ENCODE data around the gene COA7. TPM values are rescaled to one million over a fixed set of nuclear protein-coding genes. Genes with fewer than 3 reads are reported as not detected.

The COA7 gene
- polyA plus RNA-seq, 10 donors = 14.4 to 20.9 (median 17.2) TPM

DNA sequence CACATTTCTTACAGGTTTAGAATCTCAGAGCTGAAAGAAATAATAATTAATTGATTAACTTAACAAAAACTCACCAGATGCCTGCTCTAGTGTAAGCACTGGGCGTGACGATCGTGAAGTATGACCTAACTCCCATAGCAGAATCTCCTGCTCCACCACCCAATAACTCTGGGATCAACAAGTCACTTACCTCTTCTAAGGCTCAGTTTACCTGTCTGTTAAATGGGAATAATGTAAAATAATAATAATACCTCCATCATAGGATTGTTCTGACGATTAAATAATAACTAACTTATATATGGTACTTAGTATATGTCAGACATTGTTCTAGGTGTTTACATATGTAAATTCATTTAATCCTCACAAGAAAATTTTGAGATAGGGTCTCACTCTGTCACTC, 24.6 kb downstream of the COA7 start:
- DNase-seq = no peak

DNA sequence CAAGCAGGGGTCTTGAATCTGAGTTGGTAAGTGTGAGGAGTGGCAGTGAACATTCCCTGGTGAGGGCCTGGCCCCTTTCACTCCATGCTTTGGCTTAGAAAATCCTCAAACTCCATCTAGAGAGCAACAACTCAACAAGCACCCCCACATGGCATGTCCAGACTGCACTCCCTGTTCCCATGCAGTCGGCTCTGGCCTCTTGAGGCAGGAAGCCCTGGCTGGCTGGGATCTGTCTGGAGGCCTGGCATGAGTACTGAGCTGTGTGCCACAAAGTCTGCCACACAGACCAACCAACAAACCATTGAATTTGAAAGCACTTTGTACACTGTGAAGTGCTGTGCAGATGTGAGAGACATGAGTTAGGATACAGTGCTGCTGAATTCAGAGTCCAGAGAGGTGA, 25.2 kb downstream of the COA7 start:
- DNase-seq = no peak

DNA sequence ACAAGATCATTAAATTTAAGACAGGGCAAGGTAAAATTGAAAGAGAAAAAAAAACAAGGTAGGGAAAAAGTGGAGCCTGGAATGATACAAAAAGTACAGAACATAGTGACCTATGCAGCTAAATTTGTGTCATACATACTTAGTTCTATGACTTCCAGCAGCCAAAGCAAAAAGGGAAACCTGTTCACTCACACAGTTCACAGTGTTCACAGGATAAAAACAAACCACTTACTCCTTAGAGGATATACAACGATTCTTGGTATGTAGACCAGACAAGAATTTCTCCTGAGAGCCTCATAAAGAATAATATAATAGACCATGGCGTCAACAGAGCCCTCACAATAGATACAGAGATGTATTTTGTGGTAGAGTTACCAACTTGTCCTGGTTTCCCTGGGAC, 27.5 kb downstream of the COA7 start:
- no peak for DNase-seq

DNA sequence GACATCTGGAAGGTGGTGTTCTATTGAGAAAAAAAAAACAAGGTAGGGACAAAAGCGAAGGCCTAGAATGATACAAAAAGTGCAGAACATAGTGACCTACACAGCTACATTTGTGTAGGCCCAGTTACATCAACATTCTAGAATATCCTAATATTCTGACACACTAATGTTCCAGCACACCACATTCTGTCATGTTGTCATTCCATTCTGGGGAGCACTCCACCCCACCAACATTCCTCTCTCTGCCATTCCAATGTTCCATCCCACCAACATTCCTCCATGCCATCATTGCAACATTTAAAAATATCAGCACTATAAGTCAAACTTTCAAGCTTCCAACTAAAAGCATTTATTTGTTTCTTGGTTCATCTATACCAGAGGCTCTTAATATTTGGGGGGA, 28.5 kb downstream of the COA7 start:
- DNase-seq = peak in 1 of 3 donors; percentile 43

DNA sequence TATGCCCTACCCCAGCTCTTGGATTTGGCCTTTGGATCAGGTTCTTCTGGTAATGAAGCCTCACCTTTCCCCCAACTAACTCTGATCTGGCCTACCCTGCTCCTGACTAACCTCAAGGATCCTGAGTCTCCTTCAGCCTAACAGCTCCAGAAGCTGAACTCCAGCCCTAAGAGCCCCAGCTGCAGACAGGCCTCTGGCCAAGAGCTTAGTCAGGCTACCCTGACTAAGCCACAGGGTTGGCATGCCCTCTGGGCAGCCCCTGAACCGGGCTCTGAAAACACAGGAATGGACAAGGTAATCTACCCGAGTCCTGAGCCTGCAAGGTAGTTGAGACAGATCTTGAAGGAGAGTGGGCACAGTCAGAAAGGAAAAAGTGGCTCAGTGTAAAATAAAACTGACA, 29.4 kb downstream of the COA7 start:
- DNase-seq = no peak

DNA sequence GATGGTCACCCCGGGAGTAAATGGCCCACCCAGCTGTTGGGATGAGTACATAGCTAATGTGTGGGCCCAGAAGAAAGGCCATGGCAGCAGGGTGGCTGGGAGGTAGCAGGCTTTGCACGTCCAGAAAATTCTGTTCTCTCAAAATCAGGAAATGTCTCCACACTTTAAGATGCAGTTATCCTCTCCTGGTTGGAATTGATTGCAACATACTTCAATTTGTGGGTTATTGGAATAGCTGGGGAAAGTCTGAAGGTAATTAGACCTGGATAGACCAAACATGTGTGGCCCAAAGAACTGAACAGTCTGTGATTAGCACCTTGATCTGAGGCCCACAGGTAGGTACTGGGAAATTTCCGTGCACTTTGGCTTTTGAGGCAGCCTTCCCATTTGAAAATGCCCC, 30.2 kb downstream of the COA7 start:
- DNase-seq = no peak

DNA sequence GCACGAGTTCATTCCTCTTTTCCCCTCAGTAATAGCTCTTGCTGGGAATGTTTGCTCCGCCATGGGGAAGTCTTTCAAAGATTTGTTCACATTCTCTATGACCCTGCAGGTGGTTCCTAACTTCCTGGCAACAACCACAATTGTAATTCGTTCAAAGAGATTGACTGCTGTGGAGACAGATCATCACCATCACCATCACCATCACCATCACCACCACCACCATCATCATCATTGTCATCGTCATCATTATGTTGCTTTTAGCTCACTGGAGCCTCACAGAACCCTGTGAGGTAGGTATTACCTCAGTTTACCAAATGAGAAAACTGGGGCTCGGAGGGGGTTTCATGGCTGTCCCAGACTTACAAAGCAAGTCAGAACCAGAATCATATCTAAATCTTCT, 30.9 kb downstream of the COA7 start:
- no peak for DNase-seq

DNA sequence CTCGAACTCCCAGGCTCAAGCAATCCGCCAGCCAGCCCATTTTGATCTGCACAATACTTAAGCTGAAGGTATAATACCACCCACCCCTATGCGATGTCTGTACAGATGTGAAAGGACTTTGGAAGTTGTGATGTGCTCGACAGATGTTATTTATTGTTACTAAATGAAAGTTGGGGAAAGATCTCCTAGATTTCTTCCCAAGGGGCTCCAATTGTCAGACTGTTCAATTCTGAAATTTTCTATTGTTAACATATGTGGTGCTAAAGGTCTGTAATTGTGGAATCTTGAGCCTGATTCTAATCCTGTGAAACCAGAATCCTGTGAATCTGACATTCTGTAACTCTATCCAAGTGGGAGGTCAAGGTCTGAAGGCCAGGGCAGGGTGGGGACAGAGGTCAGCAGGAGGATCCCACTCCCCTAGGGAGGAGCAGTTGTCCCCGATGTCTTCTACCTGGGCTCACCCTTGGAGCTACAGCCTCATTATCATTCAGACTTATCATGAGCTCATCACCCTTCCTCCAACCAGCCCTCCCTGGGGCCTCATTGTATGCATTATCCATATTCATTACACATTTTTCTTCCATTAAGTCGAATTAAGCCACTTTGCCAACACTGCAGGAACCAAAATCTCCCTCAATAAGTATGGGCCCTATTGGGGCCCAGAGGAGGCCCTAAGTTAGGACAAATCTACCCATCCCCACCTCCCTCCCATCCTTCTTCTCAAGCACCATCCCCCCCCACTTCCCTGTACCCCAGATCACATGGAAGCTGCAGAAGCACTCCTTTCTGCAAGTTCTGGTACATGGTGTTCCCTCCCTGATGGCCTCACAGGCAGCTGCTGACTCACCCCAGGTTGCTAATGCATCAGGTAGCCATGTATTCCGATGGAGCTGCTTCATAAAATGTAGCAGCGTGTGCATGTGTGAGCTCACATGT, 32.9 kb downstream of the COA7 start:
- peak in 2 of 3 donors; percentile 72 to 84 for DNase-seq

DNA sequence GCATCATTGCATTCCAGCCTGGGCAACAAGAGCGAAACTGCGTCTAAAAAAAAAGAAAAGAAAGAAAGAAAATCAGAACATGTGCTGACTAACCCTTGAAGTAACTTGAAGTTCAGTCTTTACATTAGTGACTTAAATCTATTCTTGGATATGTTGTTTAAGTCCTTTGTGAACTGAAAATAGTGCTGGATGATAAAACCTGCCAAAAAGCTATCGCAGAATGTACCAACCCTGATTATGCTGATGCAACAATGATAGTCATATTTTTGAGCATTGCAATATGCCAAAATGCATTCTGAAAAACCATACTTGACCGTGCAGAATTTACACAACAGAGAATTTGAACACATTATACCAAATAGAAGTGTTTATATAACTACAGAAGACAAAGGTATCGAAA, 34.4 kb downstream of the COA7 start:
- DNase-seq = no peak

DNA sequence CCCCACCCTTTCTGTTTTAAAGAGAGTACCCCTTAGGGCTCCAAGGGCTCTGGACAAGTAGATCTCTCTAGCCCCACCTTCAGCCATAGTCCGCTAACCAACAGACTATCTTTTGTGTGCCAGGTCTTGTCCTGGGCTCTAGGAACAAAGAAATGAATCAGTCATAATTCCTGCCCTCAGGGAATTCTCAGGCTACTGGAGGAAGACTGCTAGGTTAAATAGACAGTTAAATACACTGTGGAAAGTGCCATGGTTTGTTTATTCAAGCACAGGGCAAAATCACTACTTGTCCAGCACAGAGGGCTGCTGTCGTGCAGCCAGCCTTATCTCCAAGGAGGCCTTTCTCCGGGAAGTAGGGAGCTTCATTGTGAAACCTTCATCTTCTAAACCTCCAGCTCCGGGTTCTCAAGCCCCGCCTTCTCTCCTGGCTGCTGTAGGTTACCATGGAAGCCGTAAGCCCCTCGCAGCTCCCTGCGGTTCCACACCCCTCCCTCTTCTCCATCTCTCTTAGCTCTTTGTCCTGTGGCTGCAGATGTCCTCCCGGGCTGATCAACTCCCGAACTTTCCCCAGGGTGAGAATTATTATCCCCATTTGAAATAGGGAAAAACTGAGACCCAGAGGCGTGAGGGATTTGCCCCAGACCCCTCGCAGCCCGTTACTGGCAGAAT, 35.4 kb downstream of the COA7 start:
- DNase-seq = peak in 1 of 3 donors; percentile 42

DNA sequence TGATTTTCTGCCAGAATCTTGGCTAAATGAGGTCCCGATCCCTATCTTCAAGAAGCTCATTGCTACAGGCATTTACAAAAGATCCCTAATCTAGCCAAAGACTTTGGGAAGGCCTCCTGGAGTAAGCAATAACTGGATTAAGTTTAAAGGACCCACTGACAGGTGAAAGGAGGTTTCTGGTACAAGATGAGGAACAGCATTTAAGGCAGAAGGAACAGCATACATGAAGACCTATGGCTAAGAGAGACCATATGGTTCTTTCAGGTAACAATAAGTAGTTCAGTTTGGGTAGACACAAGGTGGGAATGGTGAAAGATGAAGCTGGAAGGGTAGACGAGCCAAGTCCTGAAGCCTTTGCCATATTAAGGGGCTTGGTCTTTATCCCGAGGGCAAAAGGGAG, 37.3 kb downstream of the COA7 start:
- no peak for DNase-seq

DNA sequence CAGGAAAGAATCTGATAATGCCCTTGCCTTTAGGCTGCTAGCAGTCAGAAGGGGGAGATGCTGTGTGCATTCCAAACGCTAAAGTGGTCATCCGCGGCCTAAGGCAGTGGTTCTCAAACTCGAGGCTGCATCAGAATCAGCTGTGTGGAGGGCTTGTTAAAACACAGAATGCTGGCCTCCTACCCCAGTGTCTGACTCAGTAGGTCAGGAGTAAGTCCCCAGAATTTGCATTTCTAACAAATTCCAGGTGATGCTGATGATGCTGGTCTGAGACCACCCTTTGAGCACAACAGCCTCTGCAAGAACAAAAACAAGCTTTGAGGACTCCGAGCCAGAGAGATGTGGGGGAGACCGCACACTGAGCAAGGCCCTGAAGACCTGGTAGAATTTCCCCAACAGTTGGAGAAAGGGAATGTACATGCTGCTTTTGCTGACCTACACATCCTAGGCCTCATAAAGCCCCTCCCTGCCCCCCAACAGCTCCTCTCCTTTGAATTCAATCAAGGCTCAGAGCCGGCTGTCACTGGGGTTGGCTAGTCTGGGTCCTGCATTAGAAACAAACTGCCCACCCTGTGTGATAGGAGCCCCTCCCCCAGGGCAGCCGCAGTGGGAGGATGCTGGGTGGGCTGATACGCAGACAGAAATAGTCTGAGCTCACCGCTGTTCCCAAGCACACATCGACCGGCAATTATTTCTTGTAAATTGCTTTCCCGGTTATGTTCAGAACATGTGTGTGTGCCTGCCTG, 38.1 kb downstream of the COA7 start:
- DNase-seq = peak in 1 of 3 donors; percentile 42

DNA sequence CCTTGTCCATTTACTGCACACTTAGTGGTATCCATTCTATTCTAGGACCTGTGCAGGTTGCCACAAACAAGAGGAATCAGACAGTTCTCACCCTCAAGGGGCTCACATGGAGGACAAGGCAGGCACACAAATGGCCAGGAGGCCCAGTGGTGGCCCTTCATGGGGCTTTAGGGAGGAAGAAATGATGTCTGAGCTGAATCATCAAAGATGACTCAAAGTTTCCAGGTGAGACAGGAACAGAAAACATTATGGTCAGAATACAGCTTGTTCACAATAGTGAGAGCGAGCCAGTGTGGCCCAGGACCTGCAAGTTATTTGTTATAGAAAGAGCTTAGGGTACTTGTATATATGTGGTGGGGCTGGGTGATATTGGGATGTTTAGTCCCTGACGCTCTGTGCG, 38.8 kb downstream of the COA7 start:
- DNase-seq = no peak

DNA sequence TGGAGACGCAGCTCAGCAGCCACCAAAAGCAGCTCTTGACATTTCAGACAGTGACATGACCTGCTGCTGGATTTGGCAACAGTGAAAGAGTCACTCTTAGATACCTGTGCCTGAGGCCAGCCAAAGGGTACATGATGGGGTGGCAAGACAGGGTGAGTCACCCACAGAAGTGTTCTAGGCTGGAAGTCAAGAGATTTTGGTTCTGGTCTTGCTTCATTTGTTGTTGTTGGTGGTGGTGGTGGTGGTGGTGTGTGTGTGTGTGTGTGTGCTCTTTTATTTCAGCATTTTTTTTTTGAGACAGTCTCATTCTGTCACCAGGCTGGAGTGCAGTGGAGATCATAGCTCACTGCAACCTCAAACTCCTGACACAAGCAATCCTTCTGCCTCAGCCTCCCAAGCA, 39.4 kb downstream of the COA7 start:
- DNase-seq = no peak

DNA sequence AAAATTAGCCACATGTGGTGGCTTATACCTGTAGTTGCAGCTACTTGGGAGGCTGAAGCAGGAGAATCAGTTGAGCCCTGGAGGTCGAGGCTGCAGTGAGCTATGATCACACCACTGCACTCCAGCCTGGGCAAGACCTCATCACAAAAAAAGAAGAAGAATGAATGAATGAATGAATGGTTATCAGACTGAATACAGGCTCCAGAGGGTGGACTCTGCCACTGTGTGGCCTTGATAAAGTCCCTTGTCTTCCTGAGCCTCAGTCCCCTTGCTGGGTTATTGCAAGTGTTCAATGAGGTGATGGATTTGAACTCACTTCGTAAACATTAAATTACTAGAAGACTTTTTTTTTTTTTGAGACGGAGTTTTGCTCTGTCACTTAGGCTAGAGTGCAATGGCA, 40.4 kb downstream of the COA7 start:
- DNase-seq = no peak

DNA sequence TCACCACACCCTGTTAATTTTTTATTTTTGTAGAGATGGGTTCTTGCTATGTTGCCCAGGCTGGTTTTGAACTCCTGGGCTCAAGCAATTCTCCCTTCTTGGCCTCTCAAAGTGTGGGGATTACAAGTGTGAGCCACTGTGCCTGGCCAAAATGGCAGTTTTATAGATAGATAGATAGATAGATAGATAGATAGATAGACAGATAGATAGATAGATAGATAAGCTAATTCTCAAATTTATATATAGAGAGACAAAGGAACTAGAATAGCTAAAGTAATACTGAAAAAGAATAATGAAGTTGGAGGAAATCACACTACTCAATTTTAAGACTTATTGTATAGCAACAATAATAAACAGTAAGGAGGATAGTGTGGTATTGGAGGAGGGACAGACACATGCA, 44.1 kb downstream of the COA7 start:
- DNase-seq = no peak

DNA sequence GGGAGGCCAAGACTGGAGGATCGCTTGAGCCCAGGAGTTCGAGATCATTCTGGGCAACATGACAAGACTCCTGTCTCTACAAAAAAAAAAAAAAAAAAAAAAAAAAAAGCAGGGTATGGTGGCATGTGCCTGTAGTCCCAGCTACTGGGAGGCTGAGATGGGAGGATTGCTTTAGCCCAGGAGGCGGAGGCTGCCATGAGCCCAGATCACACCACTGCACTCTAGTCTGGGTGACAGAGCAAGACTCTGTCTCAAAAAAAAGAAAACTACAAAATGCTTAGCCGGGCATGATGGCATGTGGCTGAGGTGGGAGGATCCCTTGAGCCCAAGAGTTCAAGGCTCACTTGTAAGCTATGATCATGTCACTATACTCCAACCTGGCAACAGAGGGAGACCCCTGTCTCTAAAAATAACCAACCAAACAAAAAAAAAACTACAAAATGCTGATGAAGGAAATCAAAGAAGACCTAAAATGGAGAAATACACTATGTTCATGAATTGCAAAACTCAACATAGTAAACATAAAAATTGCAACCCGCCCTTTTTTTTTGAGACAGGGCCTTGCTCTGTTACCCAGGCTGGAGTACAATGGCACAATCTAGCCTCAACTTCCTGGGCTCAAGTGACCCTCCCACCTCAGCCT, 44.8 kb downstream of the COA7 start:
- DNase-seq = no peak

DNA sequence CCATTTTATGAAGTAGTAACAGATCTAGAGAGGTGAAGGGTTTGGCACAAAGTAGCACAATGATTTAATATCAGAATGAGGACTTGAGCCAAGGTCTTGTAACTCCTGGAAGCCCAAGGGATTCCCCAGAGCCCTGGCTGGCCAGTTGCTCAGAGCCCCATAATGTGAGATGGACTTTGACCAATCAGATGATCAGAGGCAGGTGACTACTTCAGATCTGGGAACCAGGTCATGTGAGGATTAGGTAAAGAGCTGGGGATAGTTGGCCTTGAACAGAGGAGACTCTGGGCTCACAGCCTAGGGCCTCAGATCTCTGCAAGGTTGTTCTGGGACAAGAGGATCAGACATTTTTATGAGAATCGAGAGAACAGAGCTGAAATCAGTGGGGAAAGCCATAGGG, 46.2 kb downstream of the COA7 start:
- no peak for DNase-seq

DNA sequence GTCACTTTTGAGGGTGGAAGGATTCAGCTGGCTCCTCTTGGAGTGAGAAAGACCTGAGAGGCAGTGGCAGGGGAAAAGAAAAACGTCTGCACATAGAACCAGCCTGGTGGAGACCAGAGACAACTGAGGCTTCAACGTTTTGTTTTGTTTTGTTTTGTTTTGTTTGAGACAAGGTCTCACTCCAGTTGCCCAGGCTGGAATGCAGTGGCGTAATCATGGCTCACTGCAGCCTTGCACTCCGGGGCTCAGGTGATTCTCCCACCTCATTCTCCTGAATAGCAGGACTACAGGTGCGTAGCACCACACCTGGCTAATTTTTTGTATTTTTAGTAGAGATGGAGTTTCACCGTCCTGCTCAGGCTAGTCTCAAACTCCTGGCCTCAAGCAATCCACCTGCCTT, 52.9 kb downstream of the COA7 start:
- no peak for DNase-seq

DNA sequence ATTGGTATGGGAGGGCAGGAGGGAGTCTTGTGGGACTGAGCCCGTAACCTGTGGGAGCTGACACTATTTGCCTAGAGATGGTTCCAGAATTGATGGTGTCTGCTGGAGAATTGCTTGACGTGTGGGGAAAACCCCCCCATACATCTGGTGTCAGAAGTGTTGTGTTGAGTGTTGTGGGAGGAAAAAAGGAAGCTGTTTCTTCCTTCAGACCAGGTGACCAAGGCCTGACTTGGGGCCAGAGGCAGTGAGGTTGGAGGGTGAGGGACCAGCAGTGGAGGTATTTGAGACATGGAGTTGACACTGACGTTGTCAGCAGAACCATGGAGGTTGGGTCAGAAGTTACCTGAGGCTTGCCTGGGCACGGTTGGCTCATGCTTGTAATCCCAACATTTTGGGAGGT, 56.8 kb downstream of the COA7 start:
- DNase-seq = no peak

DNA sequence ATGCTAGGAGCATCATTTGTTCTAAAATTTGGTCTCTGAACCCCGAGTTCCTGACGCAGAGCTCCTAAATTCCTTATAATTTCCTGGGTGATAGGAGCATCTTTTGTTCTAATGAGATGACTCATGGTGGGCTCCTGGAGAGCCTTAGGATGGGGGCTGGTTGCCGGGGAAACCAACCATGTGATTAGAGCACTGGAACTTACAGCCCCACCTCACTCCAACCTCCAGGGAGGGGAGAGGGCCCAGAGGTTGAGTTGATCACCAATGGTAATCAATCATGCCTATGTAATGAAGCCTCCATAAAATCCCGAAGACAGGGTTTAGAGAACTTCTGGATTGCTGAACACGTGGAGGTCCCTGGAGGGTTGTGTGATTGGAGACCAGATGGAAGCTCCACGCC, 57.5 kb downstream of the COA7 start:
- DNase-seq = no peak

DNA sequence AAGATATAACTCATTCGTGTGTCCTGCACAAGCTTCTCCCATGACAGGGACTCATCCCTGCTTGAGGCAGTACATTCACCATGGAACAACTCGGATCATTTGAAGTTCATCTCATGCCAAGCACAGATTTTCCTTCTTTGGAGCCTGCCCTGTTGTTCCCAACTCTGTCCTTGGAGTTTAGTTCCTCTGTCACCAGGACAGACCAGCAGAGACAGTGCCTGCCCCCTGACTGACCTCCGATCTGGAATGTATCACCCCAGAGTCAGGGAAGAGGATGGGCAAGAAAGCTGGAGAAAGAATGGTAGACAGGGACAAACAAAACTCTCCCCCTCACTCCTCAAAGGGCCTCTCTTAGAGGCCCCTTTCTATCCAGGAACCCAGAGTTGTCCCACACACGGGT, 60.2 kb downstream of the COA7 start:
- DNase-seq = no peak

Measured in muscle of back (tissue), 11 donors.